MM.1S (cell line): Measurements from ENCODE around the gene CCDC102A.
A peak's percentile ranks its signal among the peaks of the same experiment; 100 is the strongest.

Experiments
- DNase-seq: peaks from one replicate; pipeline ENCODE4 v3.0.0-alpha.2; 2015
- H2AFZ ChIP-seq: fragments of 300-600 bp; sonication (generic); 2 replicates; pipeline ENCODE4 v1.6.0; 2016; ENCODE audit warnings: antibody characterized with exemption, low read length
- H3F3A ChIP-seq: fragments of 300-600 bp; sonication (generic); 2 replicates; pipeline ENCODE4 v1.6.1; 2016; ENCODE audit warnings: mild to moderate bottlenecking, antibody characterized with exemption, low read length, moderate library complexity, mixed read lengths; ENCODE audit not compliant: insufficient read depth
- H3K27ac ChIP-seq: fragments of 300-600 bp; sonication (generic); 2 replicates; pipeline ENCODE4 v1.5.1; 2016; ENCODE audit warnings: mild to moderate bottlenecking, low read length
- H3K27me3 ChIP-seq: fragments of 300-600 bp; sonication (generic); replicated peaks from 2 replicates; pipeline ENCODE4 v1.6.0; 2016; ENCODE audit warnings: low read length; ENCODE audit not compliant: insufficient read depth
- H3K36me3 ChIP-seq: fragments of 300-600 bp; sonication (generic); replicated peaks from 2 replicates; pipeline ENCODE4 v1.6.1; 2016; ENCODE audit warnings: mild to moderate bottlenecking, low read length, mixed read lengths; ENCODE audit not compliant: insufficient read depth
- H3K4me1 ChIP-seq: fragments of 300-600 bp; sonication (generic); 2 replicates; pipeline ENCODE4 v1.6.1; 2016; ENCODE audit warnings: low read length, mixed read lengths
- H3K4me2 ChIP-seq: fragments of 300-600 bp; sonication (generic); 2 replicates; pipeline ENCODE4 v1.6.0; 2016; ENCODE audit warnings: low read depth, low read length
- H3K4me3 ChIP-seq: fragments of 300-600 bp; sonication (generic); 2 replicates; pipeline ENCODE4 v1.5.1; 2016; ENCODE audit warnings: low read length, mixed read lengths
- H3K79me2 ChIP-seq: fragments of 300-600 bp; sonication (generic); 2 replicates; pipeline ENCODE4 v1.6.1; 2016; ENCODE audit warnings: mixed run types, low read length, mixed read lengths
- H3K9ac ChIP-seq: fragments of 300-600 bp; sonication (generic); 2 replicates; pipeline ENCODE4 v1.6.1; 2016; ENCODE audit warnings: low read length, mixed read lengths
- H3K9me2 ChIP-seq: fragments of 300-600 bp; sonication (generic); replicated peaks from 2 replicates; pipeline ENCODE4 v1.6.1; 2016; ENCODE audit warnings: mild to moderate bottlenecking, low read length, mixed read lengths; ENCODE audit not compliant: insufficient read depth
- H3K9me3 ChIP-seq: fragments of 300-600 bp; sonication (generic); replicated peaks from 2 replicates; pipeline ENCODE4 v1.6.1; 2016; ENCODE audit warnings: mild to moderate bottlenecking, low read length, mixed read lengths; ENCODE audit not compliant: insufficient read depth
- H4K20me1 ChIP-seq: fragments of 300-600 bp; sonication (generic); 2 replicates; pipeline ENCODE4 v1.6.1; 2016; ENCODE audit warnings: mild to moderate bottlenecking, low read length, moderate library complexity, mixed read lengths; ENCODE audit not compliant: insufficient read depth
- EZH2 ChIP-seq: fragments of 300-600 bp; sonication (generic); optimal IDR thresholded peaks from 2 replicates; pipeline ENCODE3; 2017; ENCODE audit warnings: low read depth, mild to moderate bottlenecking, antibody characterized with exemption, low read length, mixed read lengths
- EZH2phosphoT487 ChIP-seq: fragments of 300-600 bp; sonication (generic); IDR thresholded peaks from 2 replicates; pipeline ENCODE4 v1.6.1; 2018; ENCODE audit warnings: antibody characterized with exemption, low read length
- TF ChIP-seq, protein P1 (sequence below): fragments of 300-600 bp; sonication (generic); IDR thresholded peaks from 2 replicates; pipeline ENCODE4 v1.5.1; 2016; ENCODE audit warnings: antibody characterized with exemption, low read length, mixed read lengths

Gene CCDC102A

DNA sequence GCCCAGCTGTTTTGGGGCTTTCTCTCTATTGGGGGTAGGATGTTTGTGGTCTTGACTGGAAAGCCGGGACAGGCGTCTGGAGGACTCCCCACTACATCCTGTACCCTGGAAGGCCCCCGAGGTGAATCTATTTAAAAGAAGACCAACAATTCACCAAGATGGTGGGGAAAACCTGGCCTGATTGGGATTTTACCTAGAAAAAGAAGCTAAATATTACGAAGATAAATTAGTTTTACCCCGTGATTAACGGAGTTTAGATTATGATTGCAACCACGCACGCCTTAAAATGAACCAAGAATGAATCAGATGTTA lies 779 bp upstream of the CCDC102A start:
- H3K36me3 ChIP-seq: no peaks in the 10 kb centered on the region
- TF ChIP-seq EZH2phosphoT487 (no peak), EZH2 (no peak)
- TF ChIP-seq, protein P1, sequence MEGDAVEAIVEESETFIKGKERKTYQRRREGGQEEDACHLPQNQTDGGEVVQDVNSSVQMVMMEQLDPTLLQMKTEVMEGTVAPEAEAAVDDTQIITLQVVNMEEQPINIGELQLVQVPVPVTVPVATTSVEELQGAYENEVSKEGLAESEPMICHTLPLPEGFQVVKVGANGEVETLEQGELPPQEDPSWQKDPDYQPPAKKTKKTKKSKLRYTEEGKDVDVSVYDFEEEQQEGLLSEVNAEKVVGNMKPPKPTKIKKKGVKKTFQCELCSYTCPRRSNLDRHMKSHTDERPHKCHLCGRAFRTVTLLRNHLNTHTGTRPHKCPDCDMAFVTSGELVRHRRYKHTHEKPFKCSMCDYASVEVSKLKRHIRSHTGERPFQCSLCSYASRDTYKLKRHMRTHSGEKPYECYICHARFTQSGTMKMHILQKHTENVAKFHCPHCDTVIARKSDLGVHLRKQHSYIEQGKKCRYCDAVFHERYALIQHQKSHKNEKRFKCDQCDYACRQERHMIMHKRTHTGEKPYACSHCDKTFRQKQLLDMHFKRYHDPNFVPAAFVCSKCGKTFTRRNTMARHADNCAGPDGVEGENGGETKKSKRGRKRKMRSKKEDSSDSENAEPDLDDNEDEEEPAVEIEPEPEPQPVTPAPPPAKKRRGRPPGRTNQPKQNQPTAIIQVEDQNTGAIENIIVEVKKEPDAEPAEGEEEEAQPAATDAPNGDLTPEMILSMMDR: no peak
- no peaks in the 10 kb centered on the region for H3K9me3 ChIP-seq
- peaks cover 51% of the 10 kb centered on the region for H3K4me1 ChIP-seq
- peak overlapping the region; percentile 90; the same call in 1 of the 2 replicates for H3K9ac ChIP-seq
- DNase-seq: no peak
- H3K27me3 ChIP-seq: no peaks in the 10 kb centered on the region
- H2AFZ ChIP-seq: peak overlapping the region; percentile 68; the same call in 1 of the 2 replicates
- peaks cover 27% of the 10 kb centered on the region for H3K79me2 ChIP-seq
- peak overlapping the region; percentile 87; the same call in 1 of the 2 replicates for H3K4me2 ChIP-seq
- H3K27ac ChIP-seq: no peak overlapping the region; the same call in 1 of the 2 replicates
- peaks cover 37% of the 10 kb centered on the region for H3F3A ChIP-seq
- no peaks in the 10 kb centered on the region for H4K20me1 ChIP-seq
- H3K4me3 ChIP-seq: peak overlapping the region; percentile 96
- H3K9me2 ChIP-seq: no peaks in the 10 kb centered on the region

DNA sequence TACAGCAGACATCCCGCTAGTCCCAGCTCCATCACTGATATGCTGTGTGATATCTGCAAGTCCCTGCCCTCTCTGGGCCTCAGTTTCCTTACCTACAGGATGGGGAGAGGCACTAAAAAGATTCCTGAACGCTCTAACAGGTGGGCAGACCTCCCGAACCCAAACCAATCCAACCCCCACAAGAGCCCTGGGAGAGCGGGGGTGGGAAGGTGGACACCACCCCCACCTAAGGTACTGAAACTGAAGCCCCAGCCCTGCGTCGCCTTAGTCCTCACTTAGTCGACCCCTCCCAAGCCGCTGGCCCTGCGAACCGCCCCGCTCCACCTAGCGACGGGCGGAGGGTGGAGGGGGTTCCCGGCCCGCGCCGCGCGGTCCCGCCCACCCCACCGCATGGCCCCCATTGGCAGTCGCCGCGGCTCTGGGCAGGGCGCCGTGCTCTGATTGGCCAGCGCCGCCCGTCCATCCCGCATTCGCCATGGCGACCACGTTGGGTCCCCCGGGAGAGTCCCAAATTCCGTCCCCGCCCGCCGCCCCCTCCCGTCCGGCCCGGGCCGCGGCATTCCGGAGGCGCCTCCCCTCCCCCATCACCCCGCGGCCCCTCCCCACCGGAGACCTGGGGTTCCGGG lies 578 bp downstream of the CCDC102A start:
- Histone ChIP-seq H3K4me1 (peaks cover 39% of the 10 kb centered on the region), H4K20me1 (no peaks in the 10 kb centered on the region), H3K27ac (peak overlapping the region; percentile 58; the same call in 1 of the 2 replicates), H3K9ac (peak overlapping the region; percentile 90), H3K79me2 (peaks cover 27% of the 10 kb centered on the region), H3F3A (peaks cover 30% of the 10 kb centered on the region), H3K9me3 (no peaks in the 10 kb centered on the region), H3K4me2 (peak overlapping the region; percentile 91), H3K9me2 (no peaks in the 10 kb centered on the region), H3K36me3 (no peaks in the 10 kb centered on the region), H3K27me3 (no peaks in the 10 kb centered on the region), H3K4me3 (peak overlapping the region; percentile 96), H2AFZ (peak overlapping the region; percentile 87)
- no peak for TF ChIP-seq EZH2phosphoT487
- TF ChIP-seq, protein P1: peak; percentile 20; the same call in 1 of the 2 replicates
- peak; percentile 93 for DNase-seq

DNA sequence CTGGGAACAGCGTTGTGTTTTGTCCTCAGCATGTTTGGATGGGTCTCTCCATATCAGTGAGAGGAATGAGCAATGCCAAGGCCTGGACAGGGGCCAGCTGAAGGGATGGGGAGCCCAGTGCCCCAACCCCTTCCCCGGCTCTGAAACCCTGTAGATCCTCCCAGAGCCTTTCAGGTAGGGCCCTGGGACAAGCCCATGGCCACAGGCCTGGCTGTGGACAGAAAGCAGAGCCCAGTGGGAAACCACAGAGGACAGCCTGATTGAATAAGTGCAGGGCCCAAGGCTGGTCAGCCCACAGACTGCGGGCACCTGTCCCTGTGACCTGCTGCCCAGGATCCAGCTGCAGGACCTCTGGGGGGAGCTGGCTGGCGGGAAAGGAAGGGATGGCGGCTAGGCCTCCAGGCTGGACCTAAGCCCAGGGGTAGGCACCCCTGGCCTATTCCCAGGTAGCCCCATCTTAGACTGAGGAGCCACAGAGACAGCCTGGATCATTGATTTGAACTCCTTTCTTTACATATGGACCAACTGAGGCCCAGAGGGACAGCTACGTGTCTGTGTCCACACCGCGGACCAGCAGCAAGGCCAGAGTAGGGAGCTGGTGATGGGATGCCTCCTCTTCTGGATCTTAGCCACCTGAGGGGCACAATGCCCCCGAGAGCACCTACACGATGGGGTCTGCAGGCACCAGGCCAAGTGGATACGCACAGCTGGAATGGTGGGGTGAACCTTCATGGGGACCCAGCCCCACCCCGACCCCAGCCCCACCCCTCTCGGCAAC lies 1.3 kb downstream of the CCDC102A start:
- peak overlapping the region; percentile 80; the same call in 1 of the 2 replicates for H3K9ac ChIP-seq
- H3K4me2 ChIP-seq: peak overlapping the region; percentile 91; the same call in 1 of the 2 replicates
- H3K27me3 ChIP-seq: no peaks in the 10 kb centered on the region
- no peak for DNase-seq
- peaks cover 35% of the 10 kb centered on the region for H3K4me1 ChIP-seq
- no peaks in the 10 kb centered on the region for H3K9me3 ChIP-seq
- H3K79me2 ChIP-seq: peaks cover 27% of the 10 kb centered on the region
- H2AFZ ChIP-seq: 0 out of 2 replicates have a peak overlapping the region, but pooled peaks have one; percentile 87
- TF ChIP-seq EZH2: no peak
- TF ChIP-seq EZH2phosphoT487: no peak
- TF ChIP-seq, protein P1: no peak
- no peaks in the 10 kb centered on the region for H3K36me3 ChIP-seq
- no peaks in the 10 kb centered on the region for H3K9me2 ChIP-seq
- peak overlapping the region; percentile 96 for H3K4me3 ChIP-seq
- no peaks in the 10 kb centered on the region for H4K20me1 ChIP-seq
- peaks cover 27% of the 10 kb centered on the region for H3F3A ChIP-seq
- no peak overlapping the region for H3K27ac ChIP-seq
